ENCODE results near the gene SGCA.

GRCh38 chr17:50133028-50133768 is 32.6 kb upstream of the SGCA start:
- no peak for TF ChIP-seq ZNF701 (tag by site-specific recombination; IDR thresholded peaks at IDR 0.05)
- TF ChIP-seq CTCF (tag by site-specific recombination; IDR thresholded peaks at IDR 0.05) = no peak
- peak; percentile 49; the same call in 1 of the 2 replicates for TF ChIP-seq GLIS2 (tag by site-specific recombination; IDR thresholded peaks at IDR 0.05)
- TF ChIP-seq ZNF274 (IDR thresholded peaks at IDR 0.05; ENCODE audit: low read length) = no peak
- TF ChIP-seq ZNF274 (tag by site-specific recombination; IDR thresholded peaks at IDR 0.05; ENCODE audit: borderline replicate concordance) = no peak
- TF ChIP-seq ZBTB8A (tag by site-specific recombination; IDR thresholded peaks at IDR 0.05) = no peak
- TF ChIP-seq ZNF558 (tag by site-specific recombination; IDR thresholded peaks at IDR 0.05) = no peak
- peak; percentile 45; the same call in 1 of the 2 replicates for TF ChIP-seq ZNF600 (tag by site-specific recombination; IDR thresholded peaks at IDR 0.05)
- TF ChIP-seq KLF10 (tag by site-specific recombination; IDR thresholded peaks at IDR 0.05) = no peak
- no peak for TF ChIP-seq SALL2 (tag by site-specific recombination; IDR thresholded peaks at IDR 0.05; ENCODE audit: borderline replicate concordance)
- TF ChIP-seq ZNF777 (tag by site-specific recombination; IDR thresholded peaks at IDR 0.05; ENCODE audit: borderline replicate concordance) = no peak
